H9 (cell line): ENCODE measurements around the gene HECW1. TPM values are rescaled to one million over a fixed set of nuclear protein-coding genes. Genes with fewer than 3 reads are reported as not detected.

Source experiments
- DNase-seq: peaks from one replicate; pipeline ENCODE4 v3.0.0-alpha.2; 2017
- H2AFZ ChIP-seq: one replicate; pipeline ENCODE4 v1.6.1; 2013; ENCODE audit warnings: mild to moderate bottlenecking, low read length, control low read depth, moderate library complexity
- H2AK5ac ChIP-seq: 2 replicates; pipeline ENCODE4 v1.6.1; 2013; ENCODE audit warnings: low read length, control low read depth, mixed read lengths; ENCODE audit not compliant: insufficient read length
- H2BK120ac ChIP-seq: one replicate; pipeline ENCODE4 v1.6.1; 2013; ENCODE audit warnings: low read depth, mild to moderate bottlenecking, low read length, control low read depth, inconsistent platforms; ENCODE audit not compliant: poor library complexity, severe bottlenecking
- H2BK12ac ChIP-seq: 2 replicates; pipeline ENCODE4 v1.6.1; 2013; ENCODE audit warnings: low read length, control low read depth, mixed read lengths, low read depth; ENCODE audit not compliant: insufficient read length
- H2BK15ac ChIP-seq: 2 replicates; pipeline ENCODE4 v1.6.1; 2013; ENCODE audit warnings: low read depth, low read length, control low read depth
- H2BK20ac ChIP-seq: one replicate; pipeline ENCODE4 v1.6.1; 2013; ENCODE audit warnings: low read depth, mild to moderate bottlenecking, low read length, control low read depth, inconsistent platforms; ENCODE audit not compliant: poor library complexity, severe bottlenecking
- H2BK5ac ChIP-seq: 2 replicates; pipeline ENCODE4 v1.6.1; 2013; ENCODE audit warnings: low read length, control low read depth, mixed read lengths; ENCODE audit not compliant: insufficient read length
- H3K14ac ChIP-seq: 2 replicates; pipeline ENCODE4 v1.6.1; 2013; ENCODE audit warnings: low read length, control low read depth; ENCODE audit not compliant: insufficient read depth
- H3K18ac ChIP-seq: 2 replicates; pipeline ENCODE4 v1.6.1; 2013; ENCODE audit warnings: low read depth, mild to moderate bottlenecking, mixed read lengths, low read length, control low read depth; ENCODE audit not compliant: insufficient read length
- H3K23ac ChIP-seq: 2 replicates; pipeline ENCODE4 v1.6.1; 2013; ENCODE audit warnings: low read length, control low read depth, mixed read lengths, low read depth; ENCODE audit not compliant: insufficient read length
- H3K23me2 ChIP-seq: 2 replicates; pipeline ENCODE4 v1.6.1; 2013; ENCODE audit warnings: low read depth, mild to moderate bottlenecking, mixed read lengths, low read length, control low read depth; ENCODE audit not compliant: insufficient read length, poor library complexity, severe bottlenecking
- H3K27ac ChIP-seq: 2 replicates; pipeline ENCODE4 v1.5.1; 2013; ENCODE audit warnings: low read length, control low read depth, mixed read lengths, low read depth; ENCODE audit not compliant: insufficient read length
- H3K27me3 ChIP-seq: 2 replicates; pipeline ENCODE4 v1.6.1; 2013; ENCODE audit warnings: low read length, control low read depth, inconsistent platforms; ENCODE audit not compliant: insufficient read depth
- H3K4ac ChIP-seq: 2 replicates; pipeline ENCODE4 v1.6.1; 2013; ENCODE audit warnings: low read depth, mild to moderate bottlenecking, control low read depth, inconsistent platforms, low read length, moderate library complexity
- H3K4me1 ChIP-seq: 2 replicates; pipeline ENCODE4 v1.6.1; 2013; ENCODE audit warnings: low read length, control low read depth, inconsistent platforms; ENCODE audit not compliant: insufficient read depth
- H3K4me2 ChIP-seq: 2 replicates; pipeline ENCODE4 v1.6.1; 2013; ENCODE audit warnings: low read length, control low read depth, mixed read lengths; ENCODE audit not compliant: insufficient read length, insufficient read depth
- H3K56ac ChIP-seq: 2 replicates; pipeline ENCODE4 v1.6.1; 2013; ENCODE audit warnings: low read depth, mild to moderate bottlenecking, mixed read lengths, low read length, control low read depth; ENCODE audit not compliant: insufficient read length
- H3K79me1 ChIP-seq: 2 replicates; pipeline ENCODE4 v1.6.1; 2013; ENCODE audit warnings: low read depth, mild to moderate bottlenecking, moderate library complexity, low read length, control low read depth, inconsistent platforms; ENCODE audit not compliant: insufficient read depth, poor library complexity, severe bottlenecking
- H3K79me2 ChIP-seq: 2 replicates; pipeline ENCODE4 v1.6.1; 2013; ENCODE audit warnings: low read length, control low read depth, inconsistent platforms; ENCODE audit not compliant: insufficient read depth
- H3K9ac ChIP-seq: 2 replicates; pipeline ENCODE4 v1.6.1; 2013; ENCODE audit warnings: low read length, control low read depth, mixed read lengths; ENCODE audit not compliant: insufficient read length; ENCODE audit errors: extremely low read depth
- H3K9me3 ChIP-seq: one replicate; pipeline ENCODE4 v1.6.1; 2013; ENCODE audit warnings: low read depth, low read length, inconsistent platforms; ENCODE audit not compliant: control insufficient read depth
- H3T11ph ChIP-seq: one replicate; pipeline ENCODE4 v1.6.1; 2013; ENCODE audit warnings: mild to moderate bottlenecking, low read length, control low read depth, inconsistent platforms
- H4K20me1 ChIP-seq: one replicate; pipeline ENCODE4 v1.6.1; 2013; ENCODE audit not compliant: control insufficient read depth, insufficient read length, insufficient read depth
- H4K5ac ChIP-seq: 2 replicates; pipeline ENCODE4 v1.6.1; 2013; ENCODE audit warnings: low read depth, mild to moderate bottlenecking, mixed read lengths, low read length, control low read depth; ENCODE audit not compliant: insufficient read length
- H4K8ac ChIP-seq: replicated peaks from 2 replicates; pipeline ENCODE4 v1.6.1; 2013; ENCODE audit warnings: low read length, control low read depth, mixed read lengths, low read depth; ENCODE audit not compliant: insufficient read length
- H4K91ac ChIP-seq: 2 replicates; pipeline ENCODE4 v1.6.1; 2013; ENCODE audit warnings: low read depth, mild to moderate bottlenecking, moderate library complexity, mixed read lengths, low read length, control low read depth; ENCODE audit not compliant: insufficient read length
- H3K27ac Mint-ChIP-seq, 3 experiments: 2 replicates in 2 of 3; 3 replicates in 1 of 3; pipeline ENCODE4 v1.8.0; 2020 to 2021; ENCODE audit warnings: mixed read lengths in 3 of 3, mild to moderate bottlenecking in 1 of 3, moderate library complexity in 1 of 3
- H3K27me3 Mint-ChIP-seq: 2 replicates; pipeline ENCODE4 v1.8.0; 2021; ENCODE audit warnings: low read depth, mild to moderate bottlenecking, moderate library complexity, mixed read lengths
- H3K36me3 Mint-ChIP-seq, 3 experiments: 2 replicates in 2 of 3; 3 replicates in 1 of 3; pipeline ENCODE4 v1.8.0; 2020 to 2021; ENCODE audit warnings: low read depth in 3 of 3, mixed read lengths in 3 of 3; ENCODE audit not compliant: insufficient read depth in 1 of 3
- H3K4me1 Mint-ChIP-seq, 2 experiments: 2 replicates each; pipeline ENCODE4 v1.8.0; 2020; ENCODE audit warnings: mixed read lengths in 2 of 2
- H3K4me3 Mint-ChIP-seq, 2 experiments: 2 replicates in 1 of 2; 3 replicates in 1 of 2; pipeline ENCODE4 v1.8.0; 2020 to 2021; ENCODE audit warnings: mild to moderate bottlenecking in 2 of 2, mixed read lengths in 2 of 2, moderate library complexity in 1 of 2
- H3K9me3 Mint-ChIP-seq, 2 experiments: 2 replicates in 1 of 2; 3 replicates in 1 of 2; pipeline ENCODE4 v1.8.0; 2020; ENCODE audit warnings: mild to moderate bottlenecking in 2 of 2, mixed read lengths in 2 of 2, moderate library complexity in 1 of 2
- WGBS: extraction: QIAGEN DNeasy Blood & Tissue Kit; methylation state at CpG from one replicate; pipeline ENCODE4 v1.1.7; 2013; ENCODE audit warnings: missing lambda C conversion rate, low lambda C conversion rate, mixed read lengths; ENCODE audit not compliant: insufficient read length; ENCODE audit errors: extremely low coverage; 5-methylcytosine and 5-hydroxymethylcytosine counted together
- total RNA-seq: library from RNA; stranded (reverse); gene quantifications from 2 replicates; pipeline ENCODE4 v1.2.1, GENCODE V29; 2021
- TF ChIP-seq, protein P1 (sequence below): fragments of 200-600 bp; sonication (generic); conservative IDR thresholded peaks from 3 replicates; pipeline ENCODE4 v1.8.0; 2021; ENCODE audit warnings: antibody characterized with exemption, mild to moderate bottlenecking

HECW1 gene
- total RNA-seq, 1 experiment from 2014 or later: 5.0 TPM

DNA sequence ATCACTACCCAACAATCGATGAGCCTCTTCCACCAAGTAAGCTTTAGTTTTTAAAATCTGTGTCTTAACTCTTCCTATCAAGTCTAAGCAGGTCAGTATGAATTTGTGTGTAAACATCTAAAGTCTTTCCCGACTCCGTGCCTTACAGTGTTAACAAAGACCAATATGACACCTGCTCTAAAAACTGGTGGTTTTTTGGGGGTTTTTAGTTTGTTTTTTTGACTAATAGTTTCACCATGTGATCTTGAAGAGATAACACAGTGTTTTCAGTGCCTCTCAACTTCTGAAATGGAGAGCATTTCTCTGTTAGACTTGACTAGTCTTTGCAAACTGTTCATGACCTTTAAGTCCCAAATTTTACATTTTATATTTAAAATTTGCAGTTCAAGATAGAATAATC, 338.4 kb downstream of the HECW1 start:
- Mint-ChIP-seq H3K27ac (no peak overlapping the region), H3K9me3 (no peaks in the 10 kb centered on the region; a peak in 1 of 5 replicates), H3K36me3 (peaks cover 0 to 5% (median 0%) of the 10 kb centered on the region in 3 experiments; a peak in 1 of 7 replicates), H3K27me3 (no peaks in the 10 kb centered on the region), H3K4me3 (no peak overlapping the region), H3K4me1 (peaks cover 30 to 34% of the 10 kb centered on the region in 2 experiments)
- no peak overlapping the region for H4K8ac ChIP-seq
- no peak overlapping the region for H3K9ac ChIP-seq
- H3K79me2 ChIP-seq: no peaks in the 10 kb centered on the region
- H2AFZ ChIP-seq: no peak overlapping the region
- H2BK120ac ChIP-seq: no peak overlapping the region
- no CpG with 5 or more reads among the region's 3 CpGs for WGBS
- H2BK5ac ChIP-seq: no peak overlapping the region
- H3K4me1 ChIP-seq: peaks cover 5% of the 10 kb centered on the region; the same call in 1 of the 2 replicates
- H3T11ph ChIP-seq: no peak overlapping the region
- no peaks in the 10 kb centered on the region for H3K27me3 ChIP-seq
- no peaks in the 10 kb centered on the region for H3K9me3 ChIP-seq
- no peaks in the 10 kb centered on the region for H4K20me1 ChIP-seq
- H4K5ac ChIP-seq: no peak overlapping the region
- H2BK20ac ChIP-seq: no peak overlapping the region
- no peak overlapping the region for H2BK15ac ChIP-seq
- no peak overlapping the region for H4K91ac ChIP-seq
- no peak overlapping the region for H3K56ac ChIP-seq
- no peak overlapping the region for H3K4me2 ChIP-seq
- H3K4ac ChIP-seq: no peak overlapping the region
- H3K79me1 ChIP-seq: no peaks in the 10 kb centered on the region
- H3K23ac ChIP-seq: no peak overlapping the region
- DNase-seq: no peak
- no peaks in the 10 kb centered on the region for H3K23me2 ChIP-seq
- no peak overlapping the region for H3K14ac ChIP-seq
- no peak overlapping the region for H3K27ac ChIP-seq
- H2AK5ac ChIP-seq: no peak overlapping the region
- TF ChIP-seq, protein P1, sequence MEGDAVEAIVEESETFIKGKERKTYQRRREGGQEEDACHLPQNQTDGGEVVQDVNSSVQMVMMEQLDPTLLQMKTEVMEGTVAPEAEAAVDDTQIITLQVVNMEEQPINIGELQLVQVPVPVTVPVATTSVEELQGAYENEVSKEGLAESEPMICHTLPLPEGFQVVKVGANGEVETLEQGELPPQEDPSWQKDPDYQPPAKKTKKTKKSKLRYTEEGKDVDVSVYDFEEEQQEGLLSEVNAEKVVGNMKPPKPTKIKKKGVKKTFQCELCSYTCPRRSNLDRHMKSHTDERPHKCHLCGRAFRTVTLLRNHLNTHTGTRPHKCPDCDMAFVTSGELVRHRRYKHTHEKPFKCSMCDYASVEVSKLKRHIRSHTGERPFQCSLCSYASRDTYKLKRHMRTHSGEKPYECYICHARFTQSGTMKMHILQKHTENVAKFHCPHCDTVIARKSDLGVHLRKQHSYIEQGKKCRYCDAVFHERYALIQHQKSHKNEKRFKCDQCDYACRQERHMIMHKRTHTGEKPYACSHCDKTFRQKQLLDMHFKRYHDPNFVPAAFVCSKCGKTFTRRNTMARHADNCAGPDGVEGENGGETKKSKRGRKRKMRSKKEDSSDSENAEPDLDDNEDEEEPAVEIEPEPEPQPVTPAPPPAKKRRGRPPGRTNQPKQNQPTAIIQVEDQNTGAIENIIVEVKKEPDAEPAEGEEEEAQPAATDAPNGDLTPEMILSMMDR: no peak
- no peak overlapping the region for H2BK12ac ChIP-seq
- no peak overlapping the region for H3K18ac ChIP-seq
